CD4-positive, alpha-beta T cell treated with Interleukin-6 at 100 ng/mL for 8 hours (primary cell): ENCODE data around the gene CCSAP.
A peak's percentile ranks its signal among the peaks of the same experiment; 100 is the strongest.
"Not testable (repeated sequence)": the region's sequence is repeated elsewhere in the genome, so short reads cannot be mapped to it uniquely, and the experiment has no call there.

Experiments used
- DNase-seq: peaks from one replicate; pipeline ENCODE4 v3.0.0-alpha.2; 2020; ENCODE audit warnings: mixed read lengths, low spot score

CCSAP gene, protein sequence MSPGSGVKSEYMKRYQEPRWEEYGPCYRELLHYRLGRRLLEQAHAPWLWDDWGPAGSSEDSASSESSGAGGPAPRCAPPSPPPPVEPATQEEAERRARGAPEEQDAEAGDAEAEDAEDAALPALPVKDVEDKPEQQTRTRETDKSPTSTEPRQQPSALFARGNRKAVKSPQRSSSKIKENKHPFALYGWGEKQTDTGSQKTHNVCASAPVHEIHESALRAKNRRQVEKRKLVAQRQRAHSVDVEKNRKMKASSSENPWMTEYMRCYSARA

DNA sequence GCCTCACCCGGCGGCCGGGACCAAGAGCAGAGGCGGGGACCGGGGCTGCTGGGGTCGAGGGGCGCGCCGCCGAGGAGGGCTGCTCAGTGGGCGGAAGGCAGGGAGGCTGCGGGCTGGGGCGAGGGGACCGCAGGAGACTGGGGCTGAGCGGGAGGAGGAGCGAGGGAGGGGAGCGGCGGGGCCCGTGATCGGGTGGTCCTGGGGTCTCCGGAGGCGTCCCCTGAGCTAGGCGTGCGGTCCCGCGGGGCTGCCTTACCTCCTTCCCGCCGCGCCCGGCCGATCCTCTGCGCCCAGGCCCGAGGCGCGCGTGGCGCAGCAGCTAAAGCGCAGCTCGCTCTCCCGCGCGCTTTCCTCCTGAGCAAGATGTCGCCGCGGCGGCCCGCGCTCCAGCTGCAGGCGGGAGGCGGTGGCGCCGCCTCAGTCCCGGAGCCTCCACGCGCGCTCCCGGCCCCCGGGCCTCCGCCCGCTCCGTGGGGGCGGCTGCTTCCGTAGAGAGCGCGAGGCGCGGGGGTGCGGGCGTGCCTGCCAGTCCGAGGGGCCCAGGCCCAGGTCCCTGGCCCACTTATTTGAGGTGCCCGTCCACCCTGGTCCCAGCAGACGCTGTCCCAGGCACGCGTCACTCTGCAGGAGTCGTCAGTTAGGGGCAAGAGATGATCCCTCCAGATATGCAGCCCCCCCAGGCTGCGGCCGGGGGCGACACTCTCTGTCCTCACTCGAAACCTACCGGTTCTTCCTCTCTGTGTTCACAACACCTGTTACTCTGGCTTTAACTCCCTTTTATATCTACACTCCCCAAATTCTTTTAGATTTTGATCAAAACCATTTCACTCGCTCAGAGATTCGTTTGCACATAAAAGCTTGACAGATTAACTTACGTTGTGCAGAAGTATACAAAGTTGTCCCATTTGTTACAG, at the start of gene CCSAP:
Gene CCSAP, minus strand, starts transcription at position 392 of the 914 bp plus-strand sequence. CDS start 582 bp downstream, outside the sequence.
- peak; percentile 54 for DNase-seq

DNA sequence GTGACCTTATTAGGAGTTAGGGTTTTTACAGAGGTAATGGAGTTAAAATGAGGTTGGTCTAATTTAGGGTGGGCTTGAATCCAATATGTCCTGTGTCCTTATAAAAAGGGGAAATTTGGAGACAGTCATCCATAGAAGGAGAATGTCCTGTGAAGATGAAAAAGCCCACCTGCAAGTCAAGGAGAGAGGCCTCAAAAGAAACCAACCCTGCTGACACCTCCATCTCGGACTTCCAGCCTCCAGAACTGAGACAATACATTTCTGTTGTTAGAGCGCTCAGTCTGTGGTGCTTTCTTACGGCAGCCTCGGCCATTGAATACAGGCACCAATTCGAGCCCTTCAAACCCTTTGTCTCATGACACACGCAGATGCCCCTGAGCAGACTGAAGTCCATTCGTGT, 47.3 kb upstream of the CCSAP start:
- no peak for DNase-seq

DNA sequence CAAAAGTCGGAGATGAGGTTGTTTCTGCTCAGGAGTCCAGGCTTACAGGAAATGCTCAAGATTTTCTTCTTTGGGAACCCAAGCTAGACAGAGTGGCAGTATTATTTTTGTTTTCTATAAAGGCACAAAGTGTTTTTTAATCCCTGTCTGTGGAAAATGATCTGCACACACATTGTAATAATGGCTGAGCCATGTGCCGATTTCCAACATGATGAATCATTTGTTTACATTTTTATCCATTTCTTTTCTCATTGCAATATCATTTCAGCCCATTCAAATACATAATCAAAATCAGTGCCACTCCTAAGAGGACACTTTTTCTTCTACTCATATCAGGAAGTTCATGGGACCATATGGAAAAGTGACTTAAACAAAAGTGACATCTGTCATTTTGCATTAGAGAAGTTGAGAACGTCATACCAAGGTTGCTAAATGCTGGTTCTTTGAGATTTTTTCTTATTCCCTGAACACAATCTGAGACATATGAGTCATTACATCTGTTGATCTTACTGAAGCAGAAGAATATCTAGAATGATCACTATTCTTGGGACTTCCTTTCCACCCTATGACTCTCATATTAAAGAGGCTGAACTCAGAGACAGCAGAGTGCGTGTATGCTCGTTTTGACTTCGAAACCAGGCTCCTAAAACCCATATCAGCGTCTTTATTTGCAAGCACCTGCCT, 46.2 kb upstream of the CCSAP start:
- no peak for DNase-seq

DNA sequence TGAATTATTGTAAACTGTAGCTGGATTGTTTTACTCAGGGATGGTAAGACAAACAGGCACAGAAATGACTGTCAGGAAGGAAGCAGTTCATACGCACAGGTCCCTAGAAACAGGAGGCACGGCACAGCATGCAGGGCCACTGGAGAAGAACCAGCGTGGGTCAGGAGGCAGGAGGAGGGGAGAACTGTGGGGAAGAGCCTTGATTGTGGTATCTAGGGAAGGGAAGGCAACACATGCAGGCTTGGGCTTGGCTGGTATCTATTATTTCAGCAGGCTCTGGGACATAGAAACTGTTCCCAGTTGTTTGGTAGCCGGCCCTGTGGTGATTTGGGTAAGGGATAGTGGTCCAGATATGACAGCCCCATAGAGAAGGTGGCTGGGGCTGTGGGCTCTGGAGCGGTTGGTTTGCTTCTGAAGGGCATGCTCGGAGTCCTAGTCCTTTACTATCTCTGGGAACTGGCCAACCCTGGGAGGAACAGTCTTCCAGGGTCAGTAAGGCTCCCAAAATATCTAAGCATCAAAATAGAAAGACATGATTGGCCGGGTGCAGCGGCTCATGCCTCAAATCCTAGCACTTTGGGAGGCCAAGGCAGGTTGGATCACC, 43.1 kb upstream of the CCSAP start:
- DNase-seq, result no peak

DNA sequence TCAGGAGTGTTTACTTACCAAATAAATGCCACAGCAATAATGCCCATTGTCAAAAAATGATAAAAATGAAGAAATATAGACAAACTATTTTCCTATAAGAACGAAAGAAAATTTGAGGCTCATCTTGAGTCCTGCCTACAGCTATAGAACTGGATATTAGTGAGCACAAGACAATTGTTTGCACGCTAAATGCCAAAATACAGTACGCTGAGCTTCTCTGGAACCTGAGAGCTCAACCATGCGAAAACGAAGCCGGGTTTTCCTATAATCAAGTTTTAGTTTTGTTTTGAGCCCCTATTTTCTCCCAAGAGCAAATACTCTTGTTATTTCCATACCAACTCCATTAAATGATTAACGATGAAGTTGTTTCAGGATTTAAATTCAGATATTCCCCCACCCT, 42.0 kb upstream of the CCSAP start:
- DNase-seq, result no peak

DNA sequence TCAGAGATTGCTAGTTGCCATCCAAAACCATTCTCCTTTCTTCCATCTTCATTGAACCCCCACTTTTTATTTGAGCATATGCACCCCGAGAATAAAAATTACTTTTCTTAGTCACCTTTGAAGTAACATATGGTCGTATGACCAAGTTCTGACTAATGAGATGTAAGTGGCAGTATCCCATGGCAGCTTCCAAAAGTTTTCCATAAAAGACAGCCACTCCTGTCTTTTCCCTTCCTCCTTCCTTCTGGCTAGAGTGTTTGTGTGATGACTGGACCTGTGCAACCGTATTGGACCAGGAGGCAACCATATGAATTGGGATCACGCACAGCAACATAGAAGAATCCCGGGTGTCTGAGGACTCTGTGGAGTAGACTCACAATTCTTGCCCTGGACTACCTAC, 41.1 kb upstream of the CCSAP start:
- no peak for DNase-seq

DNA sequence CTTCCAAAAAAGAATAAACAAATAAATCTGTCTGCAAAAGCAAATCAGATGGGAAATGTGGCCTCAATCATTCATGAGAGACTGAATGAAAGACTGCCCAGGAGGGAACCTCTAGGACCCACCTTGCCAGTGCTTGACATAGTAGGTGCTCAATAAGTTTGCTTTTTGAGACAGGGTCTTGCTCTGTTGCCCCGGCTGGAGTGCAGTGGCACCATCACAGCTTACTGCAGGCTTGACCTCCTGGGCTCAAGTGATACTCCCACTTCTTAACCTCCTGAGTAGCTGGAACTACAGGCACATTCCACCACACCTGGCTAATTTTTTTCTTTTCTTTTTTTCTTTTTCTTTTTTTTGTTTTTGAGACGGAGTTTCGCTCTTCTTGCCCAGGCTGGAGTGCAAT, 40.3 kb upstream of the CCSAP start:
- no peak for DNase-seq

DNA sequence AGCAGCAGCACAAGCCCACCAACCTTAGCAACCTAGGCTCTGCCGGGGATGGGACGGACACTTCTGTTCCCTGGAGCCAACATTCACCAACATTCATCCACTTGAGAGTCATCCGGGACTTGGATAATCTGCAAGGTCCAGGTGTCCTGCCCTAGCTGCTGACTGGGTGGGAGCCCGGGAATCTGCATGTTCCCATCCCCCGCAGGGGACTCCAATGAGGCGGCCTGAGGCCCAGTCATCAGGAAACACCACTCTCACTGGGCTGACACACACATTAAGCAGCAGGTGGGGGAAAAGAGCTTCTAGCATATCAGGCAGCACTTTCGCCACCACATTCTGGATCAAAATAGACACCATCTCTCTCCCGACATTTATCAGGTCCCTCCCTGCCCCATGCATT, 38.4 kb upstream of the CCSAP start:
- no peak for DNase-seq

DNA sequence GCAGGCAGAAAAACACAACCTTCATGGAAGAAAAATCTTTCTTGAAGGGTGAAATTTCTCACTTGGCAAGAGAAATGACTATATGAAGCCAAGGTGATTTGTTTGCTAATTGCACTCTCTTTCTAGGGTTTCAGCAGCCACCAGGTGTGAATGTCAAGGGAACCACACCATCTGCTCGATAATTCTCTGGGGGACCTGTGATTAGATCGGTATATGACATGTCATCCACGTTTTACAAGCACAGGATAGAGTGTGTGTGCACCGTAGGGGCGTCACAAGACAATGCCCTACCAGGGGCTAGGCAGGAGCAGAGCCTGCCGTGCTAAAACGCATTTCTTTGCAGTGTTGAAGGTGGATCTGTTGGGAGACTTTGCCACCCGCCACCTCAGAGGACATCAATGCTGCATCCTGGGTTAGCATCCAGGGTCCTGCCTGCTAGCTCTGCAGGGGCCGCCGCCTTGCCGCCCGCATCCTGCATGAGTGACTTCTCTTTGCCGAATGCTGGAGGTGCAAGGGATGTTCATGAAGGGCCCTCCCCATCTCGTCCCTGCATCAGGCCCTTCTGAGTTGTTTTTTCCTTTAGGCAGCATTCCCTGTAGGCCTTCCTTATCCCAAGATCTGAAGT, 37.8 kb upstream of the CCSAP start:
- DNase-seq, result no peak

DNA sequence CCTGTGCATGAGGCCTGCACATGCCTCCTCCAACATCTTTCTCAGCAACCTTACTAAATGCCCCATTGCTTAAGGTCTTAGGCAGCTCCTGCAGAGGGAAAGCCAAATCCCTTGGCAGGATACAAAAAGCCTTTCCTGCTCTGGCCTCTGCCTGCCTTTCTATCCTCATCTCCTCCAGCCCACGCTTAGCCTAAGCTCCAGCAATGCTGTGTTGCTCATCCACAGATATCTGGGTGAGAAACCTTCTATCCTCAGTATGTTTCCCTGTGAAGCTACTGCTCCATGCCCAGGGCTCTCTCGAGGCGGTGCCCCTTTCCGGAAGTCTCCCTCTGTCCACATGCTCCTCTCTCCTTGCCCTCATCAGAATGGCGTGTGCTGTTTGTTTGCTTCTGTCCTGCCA, 37.0 kb upstream of the CCSAP start:
- DNase-seq, result no peak

DNA sequence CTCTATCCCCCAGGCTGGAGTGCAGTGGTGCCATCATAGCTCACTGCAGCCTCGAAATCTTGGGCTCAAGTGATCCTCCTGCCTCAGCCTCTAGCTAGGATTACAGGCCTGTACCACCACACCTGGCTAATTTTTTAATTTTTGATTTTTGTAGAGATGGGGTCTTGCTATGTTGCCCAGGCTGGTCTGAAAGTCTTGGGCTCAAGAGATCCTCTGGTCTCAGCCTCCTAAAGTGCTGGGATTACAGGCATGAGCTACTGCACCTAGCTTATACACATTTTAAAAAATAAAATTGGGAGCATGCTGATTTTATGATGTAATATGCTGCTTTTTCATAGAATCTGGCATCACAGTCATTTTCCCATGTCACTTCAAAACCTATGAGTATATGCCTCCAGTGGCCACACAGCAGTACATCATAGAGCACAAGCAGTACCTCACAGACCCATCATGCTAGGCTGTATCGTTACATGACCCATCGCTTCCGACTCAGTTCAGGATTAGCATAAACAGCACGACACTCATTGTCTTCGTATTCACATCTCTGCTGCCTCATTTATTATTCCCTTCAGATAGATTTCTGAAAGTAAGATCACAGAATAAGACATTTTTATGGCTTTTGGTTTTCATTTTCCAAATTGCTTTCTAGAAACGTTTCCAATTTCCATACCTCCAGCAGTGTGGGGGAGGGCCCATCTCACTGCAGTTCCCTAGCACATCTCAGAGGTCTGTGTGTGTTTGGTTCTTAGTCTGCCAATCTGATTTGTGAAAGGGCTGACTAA, 35.9 kb upstream of the CCSAP start:
- no peak for DNase-seq

DNA sequence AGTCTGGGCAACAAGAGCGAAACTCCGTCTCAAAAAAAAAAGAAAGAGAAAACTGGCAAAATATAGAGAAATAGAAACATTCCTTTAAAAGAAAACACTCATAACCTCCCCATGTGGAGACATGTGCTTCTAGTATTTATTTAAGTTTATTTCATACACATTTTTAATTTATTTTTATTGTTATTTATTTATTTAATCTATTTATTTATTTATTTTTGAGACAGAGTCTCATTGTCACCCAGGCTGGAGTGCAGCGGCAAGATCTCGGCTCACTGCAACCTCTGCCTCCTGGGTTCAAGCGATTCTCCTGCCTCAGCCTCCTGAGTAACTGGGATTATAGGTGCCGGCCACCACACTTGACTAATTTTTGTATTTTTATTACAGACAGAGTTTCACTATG, 35.2 kb upstream of the CCSAP start:
- not testable (repeated sequence) for DNase-seq

DNA sequence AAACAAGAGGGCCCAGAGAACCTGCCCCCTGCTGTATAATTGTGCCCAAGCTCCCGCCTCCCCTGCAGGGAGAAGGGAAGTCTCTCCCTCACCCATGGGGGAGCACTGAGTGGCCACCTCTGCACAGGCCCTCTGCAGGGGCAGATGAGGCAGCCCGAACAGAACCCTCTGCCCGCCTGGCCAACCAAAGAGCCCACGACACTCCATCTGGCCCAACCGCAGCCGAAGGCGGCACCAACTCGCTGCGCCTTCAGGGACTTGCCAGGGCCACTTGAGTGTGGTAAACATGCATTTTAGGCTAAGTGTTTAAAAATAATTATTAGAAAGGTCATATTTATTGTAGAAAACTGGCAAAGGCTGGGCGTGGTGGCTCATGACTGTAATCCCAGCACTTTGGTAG, 34.6 kb upstream of the CCSAP start:
- no peak for DNase-seq

DNA sequence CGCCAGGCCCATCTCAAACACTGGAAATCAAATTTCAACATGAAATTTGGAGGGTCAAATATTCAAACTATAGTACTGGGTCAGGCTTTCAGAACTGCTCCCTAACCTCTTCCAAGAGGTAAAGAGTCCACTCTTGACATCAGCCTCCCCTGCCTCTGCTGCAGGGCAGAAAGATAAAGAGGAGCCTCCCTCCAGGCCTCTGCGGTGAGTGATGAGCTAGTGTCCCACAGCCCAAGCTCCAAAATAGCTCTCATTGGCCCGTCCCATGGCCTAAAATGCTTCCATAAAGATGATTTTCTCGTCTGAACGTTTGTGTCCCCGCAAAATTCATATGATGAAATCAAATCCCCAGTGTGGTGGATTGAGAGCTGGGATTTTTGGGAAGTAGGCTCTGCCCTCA, 33.7 kb upstream of the CCSAP start:
- DNase-seq, result no peak

DNA sequence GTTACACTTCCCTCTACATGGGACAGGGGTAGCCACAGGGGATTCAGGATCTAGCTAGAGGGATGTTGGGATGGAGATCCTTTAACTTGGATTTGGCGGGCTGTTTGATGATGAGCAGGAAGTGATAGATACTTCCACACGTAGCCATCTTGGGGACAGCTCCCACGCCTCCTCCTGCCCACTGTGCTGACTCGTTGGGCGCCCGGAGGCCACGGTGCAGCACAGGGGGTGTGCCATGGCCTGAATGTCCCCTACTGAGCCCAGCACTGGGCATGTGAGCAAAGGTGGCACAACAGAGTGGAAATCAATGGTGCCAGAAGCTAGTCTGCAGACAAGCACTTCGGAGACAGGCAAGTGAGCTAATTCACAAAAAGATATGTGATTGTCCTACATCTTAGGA, 31.6 kb upstream of the CCSAP start:
- no peak for DNase-seq

DNA sequence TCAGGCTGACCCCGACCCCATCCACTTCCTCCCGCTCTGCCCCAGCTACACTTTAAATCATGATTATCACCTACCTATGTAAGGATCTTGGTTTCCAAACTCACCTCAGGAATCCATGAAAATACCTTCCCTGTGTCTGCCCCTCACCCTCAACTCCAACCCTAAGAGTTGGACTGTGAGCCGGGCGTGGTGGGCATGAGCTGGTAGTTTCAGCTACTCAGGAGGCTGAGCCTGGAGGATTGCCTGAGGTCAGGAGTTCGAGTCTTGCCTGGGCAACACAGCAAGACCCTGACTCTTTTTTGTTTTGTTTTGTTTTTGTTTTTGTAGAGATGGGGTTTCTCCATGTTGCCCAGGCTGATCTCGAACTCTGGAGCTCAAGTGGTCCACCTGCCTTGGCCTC, 30.5 kb upstream of the CCSAP start:
- DNase-seq, result no peak

DNA sequence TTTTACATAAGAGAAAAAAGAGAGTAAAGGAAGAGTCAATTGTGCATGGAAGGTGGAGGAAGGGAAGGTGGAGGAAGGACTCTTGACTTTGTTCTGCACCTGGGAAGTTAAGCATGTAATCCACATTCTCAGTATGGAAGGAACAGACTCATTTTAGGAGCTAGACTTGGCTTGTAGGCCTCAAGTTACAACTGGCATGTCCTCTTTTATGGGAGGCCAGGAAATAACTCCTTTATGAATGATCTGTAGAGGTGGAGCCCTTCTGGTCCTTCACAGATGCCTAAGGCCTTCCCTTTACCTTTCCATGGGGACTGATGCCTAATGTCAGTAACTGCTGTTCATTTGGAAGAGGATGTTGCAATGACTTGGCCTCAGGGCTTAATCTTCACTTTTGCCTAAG, 29.4 kb upstream of the CCSAP start:
- no peak for DNase-seq

DNA sequence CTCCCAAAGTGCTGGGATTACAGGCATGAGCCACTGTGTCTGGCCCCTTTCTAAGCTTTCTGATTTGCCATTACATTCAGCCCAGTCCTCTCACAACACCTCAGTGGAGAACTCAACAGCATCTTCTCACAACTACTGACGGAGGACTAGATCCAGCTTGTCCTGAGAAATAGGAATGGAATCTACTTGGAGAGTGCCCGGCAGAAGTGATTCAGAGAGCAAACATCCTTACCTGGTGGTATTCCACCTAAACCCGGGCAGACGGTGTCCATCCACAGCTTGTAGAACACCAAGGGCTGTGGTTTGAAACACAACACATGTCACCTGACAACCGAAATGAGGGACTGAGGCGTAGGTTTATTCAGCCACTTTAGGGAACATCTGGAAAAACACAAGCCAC, 28.8 kb upstream of the CCSAP start:
- DNase-seq, result no peak

DNA sequence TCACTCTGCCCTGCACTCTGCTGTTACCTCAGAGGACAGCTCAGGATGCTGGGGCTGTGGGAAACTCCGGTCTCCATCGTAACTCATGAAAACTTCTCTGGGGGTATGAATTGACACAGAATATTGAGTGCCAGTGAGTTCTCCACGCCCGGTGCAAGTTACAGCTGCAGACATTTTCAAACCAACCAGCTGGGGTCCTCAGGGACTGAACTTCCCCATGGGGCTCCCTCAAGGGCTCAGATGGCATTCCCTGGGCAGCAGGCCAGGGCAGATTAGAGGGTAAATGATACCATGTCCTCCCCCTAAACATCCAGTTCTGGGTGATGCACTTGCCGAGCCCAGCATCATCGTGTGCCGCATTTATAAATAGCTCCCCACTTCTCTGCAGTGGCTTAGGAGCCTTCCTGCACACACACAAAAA, 27.8 kb upstream of the CCSAP start:
- no peak for DNase-seq

DNA sequence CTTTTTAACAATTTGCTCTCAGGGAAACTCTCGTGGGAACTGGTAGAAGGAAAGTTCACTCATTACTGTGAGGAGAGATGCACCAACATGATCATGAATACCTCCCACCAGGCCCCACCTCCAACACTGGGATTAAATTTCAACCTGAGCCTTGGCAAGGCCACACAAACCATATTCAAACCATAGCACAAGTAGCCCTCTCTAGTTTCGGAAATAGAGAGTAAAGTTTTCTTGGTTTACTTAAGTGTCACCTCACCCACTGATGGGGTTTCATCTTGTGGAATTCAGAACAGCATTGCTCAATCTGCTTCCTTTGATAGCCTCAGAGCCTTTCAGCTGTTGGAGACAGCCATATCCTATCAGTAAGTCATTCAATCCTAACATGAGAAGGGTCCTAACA, 25.5 kb upstream of the CCSAP start:
- no peak for DNase-seq

DNA sequence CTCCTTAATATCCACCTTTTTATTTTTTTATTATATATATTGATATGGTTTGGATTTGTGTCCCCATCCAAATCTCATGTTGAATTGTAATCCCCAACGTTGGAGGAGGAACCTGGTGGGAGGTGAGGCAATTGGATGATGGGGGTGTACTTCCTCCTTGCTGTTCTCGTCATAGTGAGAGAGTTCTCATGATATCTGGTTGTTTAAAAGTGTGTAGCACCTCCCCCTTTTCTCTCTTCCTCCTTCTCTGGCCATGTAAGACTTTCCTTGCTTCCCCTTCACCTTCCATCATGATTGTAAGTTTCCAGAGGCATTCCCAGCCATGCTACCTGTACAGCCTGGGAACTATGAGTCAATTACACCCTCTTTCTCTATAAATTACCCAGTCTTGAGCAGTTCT, 22.7 kb upstream of the CCSAP start:
- DNase-seq, result no peak
